Hindlimb muscle (tissue), 1 donor: ENCODE data around the gene BRMS1L. TPM values are rescaled to one million over a fixed set of nuclear protein-coding genes. Genes with fewer than 3 reads are reported as not detected.
"Not testable (repeated sequence)": the region's sequence is repeated elsewhere in the genome, so short reads cannot be mapped to it uniquely, and the experiment has no call there.

Source experiments
- DNase-seq: peaks from one replicate; pipeline ENCODE4 v3.0.0-alpha.2; 2013
- polyA plus RNA-seq: library from polyadenylated mRNA; unstranded; fragments of 120-200 nt; gene quantifications from one replicate; pipeline ENCODE4 v1.2.1, GENCODE V29; 2013; ENCODE audit not compliant: insufficient read length

BRMS1L gene
- polyA plus RNA-seq, 1 donor: 17.9 TPM

GRCh38 chr14:35821564-35822411 lies 4.3 kb upstream of the BRMS1L start:
- DNase-seq: no peak

- no peak for DNase-seq
These were observed 3.6 kb upstream of the BRMS1L start for GRCh38 chr14:35822501-35822900.

DNA sequence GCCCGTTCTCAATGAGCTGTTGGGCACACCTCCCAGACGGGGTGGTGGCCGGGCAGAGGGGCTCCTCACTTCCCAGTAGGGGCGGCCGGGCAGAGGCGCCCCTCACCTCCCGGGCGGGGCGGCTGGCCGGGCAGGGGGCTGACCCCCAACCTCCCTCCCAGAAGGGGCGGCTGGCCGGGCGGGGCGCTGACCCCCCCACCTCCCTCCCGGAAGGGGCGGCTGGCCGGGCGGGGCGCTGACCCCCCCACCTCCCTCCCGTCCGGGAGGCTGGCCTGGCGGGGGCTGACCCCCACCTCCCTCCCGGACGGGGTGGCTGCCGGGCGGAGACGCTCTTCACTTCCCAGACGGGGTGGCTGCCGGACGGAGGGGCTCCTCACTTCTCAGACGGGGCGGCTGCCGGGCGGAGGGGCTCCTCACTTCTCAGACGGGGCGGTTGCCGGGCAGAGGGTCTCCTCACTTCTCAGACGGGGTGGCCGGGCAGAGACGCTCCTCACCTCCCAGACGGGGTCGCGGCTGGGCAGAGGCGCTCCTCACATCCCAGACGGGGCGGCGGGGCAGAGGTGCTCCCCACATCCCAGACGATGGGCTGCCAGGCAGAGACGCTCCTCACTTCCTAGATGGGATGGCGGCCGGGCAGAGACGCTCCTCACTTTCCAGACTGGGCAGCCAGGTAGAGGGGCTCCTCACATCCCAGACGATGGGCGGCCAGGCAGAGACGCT lies 1.5 kb upstream of the BRMS1L start:
- DNase-seq: not testable (repeated sequence)

- no peak for DNase-seq
These were observed 245 bp upstream of the BRMS1L start for GRCh38 chr14:35825968-35826217.

DNA sequence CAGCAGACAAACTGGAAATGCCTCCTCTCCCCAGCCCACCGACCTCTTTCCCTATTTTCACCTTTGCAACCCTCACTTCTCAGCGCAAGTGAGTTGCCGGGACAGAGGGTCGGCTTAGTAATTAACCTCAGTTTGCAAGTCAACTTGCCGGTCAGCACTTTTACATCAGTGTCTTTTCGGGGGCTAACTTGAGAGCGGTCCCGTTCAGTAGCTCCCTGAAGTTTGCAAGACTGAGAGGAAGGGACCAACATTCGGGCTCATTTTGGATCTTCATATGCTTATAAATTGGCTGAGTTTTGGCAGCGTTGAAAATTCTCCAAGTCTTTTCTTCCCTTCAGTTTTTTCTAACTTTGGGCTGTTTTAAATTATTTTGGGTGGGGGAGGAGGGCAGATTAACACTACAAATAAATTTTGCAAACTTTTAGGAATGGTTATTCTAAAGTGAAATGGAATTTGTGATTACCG lies 846 bp downstream of the BRMS1L start:
- peak; percentile 24 for DNase-seq

GRCh38 chr14:35827678-35828472 lies 1.7 kb downstream of the BRMS1L start:
- no peak for DNase-seq

GRCh38 chr14:35829449-35829848 lies 3.3 kb downstream of the BRMS1L start:
- DNase-seq: no peak

DNA sequence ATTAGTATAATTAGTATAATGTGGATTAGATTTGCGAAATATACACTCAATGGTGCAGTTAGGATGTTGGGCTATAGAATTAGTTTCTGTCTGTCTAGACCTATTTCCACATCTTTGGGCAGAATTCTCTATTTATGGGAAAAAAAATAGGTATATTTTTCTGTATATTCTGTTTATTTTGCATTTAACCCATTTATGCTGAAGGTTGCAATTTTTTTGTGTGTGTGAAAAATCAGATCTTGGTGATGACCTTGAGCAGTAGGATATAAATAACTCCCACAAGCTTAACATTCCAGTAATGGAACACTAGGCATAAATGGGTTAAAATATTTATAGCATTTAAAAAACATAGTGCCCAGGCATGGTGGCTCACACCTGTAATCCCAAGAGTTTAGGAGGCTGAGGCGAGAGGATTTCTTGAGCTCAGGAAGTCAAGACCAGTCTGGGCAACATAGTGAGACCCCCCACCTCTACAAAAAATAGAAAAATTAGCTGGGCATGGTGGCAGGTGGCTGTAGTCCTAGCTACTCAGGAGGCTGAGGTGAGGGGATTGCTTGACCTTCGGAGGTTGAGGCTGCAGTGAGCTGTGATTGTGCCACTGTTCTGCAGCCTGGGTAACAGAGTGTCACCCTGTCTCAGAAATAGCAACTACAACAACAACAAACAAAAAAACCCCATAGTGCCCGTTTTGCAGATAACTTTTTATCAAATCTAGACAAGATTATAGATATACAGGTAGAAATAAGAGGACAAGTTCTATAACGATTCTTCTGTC lies 9.3 kb downstream of the BRMS1L start:
- no peak for DNase-seq

- DNase-seq: not testable (repeated sequence)
These were observed 15.6 kb downstream of the BRMS1L start for GRCh38 chr14:35841704-35842103.

DNA sequence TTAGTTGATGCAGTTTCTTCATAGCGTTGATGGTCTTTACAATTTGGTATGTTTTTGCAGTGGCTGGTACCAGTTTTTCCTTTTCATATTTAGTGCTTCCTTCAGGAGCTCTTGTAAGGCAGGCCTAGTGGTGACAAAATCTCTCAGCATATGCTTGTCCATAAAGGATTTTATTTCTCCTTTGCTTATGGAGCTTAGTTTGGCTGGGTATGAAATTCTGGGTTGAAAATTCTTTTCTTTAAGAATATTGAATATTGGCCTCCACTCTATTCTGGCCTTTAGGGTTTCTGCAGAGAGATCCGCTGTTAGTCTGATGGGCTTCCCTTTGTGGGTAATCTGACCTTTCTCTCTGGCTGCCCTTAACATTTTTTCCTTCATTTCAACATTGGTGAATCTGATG lies 16.1 kb downstream of the BRMS1L start:
- not testable (repeated sequence) for DNase-seq

- no peak for DNase-seq
These were observed 18.4 kb downstream of the BRMS1L start for GRCh38 chr14:35844494-35844893.

DNA sequence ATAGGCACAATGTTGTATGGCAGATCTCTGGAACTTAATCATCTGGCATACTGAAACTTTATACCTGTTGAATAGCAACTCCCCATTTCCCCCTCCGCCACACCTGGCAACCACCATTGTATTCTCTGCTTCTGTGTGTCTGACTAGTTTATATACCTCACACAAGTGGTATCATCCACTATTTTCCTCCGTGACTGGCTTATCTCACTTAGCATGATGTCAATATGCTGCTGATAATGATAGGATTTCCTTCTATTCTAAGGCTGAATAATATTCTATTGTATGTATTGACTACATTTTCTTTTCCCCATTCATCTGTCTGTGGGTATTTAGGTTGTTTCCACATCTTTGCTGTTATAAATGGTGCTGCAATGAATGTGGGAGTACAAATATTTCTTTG lies 21.5 kb downstream of the BRMS1L start:
- DNase-seq: no peak

GRCh38 chr14:35849122-35849521 lies 23.0 kb downstream of the BRMS1L start:
- no peak for DNase-seq

- no peak for DNase-seq
These were observed 25.7 kb downstream of the BRMS1L start for GRCh38 chr14:35851823-35852222.

DNA sequence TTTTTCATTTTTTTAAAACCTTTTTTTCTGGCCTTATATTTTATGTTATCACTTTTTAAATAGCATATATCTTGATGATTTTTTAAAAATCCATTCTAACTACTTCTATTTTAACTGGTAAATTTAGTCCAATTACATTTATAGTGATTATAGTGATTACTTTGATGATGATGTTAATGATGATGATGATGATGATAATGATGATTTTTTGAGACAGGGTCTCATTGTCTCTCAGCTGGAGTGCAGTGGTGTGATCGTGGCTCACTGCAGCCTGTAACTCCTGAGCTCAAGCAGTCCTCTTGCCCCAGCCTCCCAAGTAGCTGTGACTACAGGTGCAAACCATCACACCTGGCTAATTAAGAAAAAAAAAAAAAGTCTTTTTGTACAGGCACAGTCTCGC lies 27.1 kb downstream of the BRMS1L start:
- DNase-seq: no peak

- no peak for DNase-seq
These were observed 28.6 kb downstream of the BRMS1L start for GRCh38 chr14:35854696-35855270.

GRCh38 chr14:35855876-35856481 lies 29.8 kb downstream of the BRMS1L start:
- no peak for DNase-seq

- DNase-seq: no peak
These were observed 32.5 kb downstream of the BRMS1L start for GRCh38 chr14:35858521-35859209.

DNA sequence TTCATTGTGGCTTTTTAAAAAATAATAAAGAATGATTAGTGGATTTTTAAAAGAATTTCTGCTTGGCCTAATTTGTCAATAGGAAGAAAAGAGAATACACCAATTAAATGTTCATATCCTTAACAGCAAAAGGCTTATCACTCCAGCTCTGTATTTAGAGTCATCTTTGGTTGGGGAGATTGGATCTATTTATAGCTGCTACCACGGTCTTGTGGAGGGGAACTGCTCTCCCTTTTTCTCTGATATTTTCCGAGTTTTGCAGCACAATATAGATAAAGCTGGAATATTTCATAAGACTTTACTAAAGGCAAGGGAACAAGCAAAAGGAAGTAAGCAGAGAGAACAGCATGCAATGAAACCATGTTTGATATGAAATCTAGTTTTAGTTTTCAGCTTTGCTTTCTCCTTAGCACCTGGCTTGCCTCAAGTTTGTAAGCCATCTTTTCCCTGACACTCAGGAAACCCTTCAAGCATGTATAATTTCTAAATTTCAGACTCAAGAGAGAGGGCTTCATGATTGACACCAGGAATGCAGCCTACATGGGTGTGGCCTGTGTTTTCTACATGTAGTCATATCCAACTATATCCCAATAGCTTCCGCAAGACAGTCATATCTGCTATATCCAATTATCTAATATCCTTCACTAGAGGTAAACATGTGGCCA lies 35.2 kb downstream of the BRMS1L start:
- no peak for DNase-seq

- no peak for DNase-seq
These were observed 39.6 kb downstream of the BRMS1L start for GRCh38 chr14:35865611-35866324.
